ENCODE measurements around the gene HMCN2.

- TF ChIP-seq CTCF (conservative IDR thresholded peaks at IDR 0.05; ENCODE audit: low read length) = no peak
- TF ChIP-seq EZH2phosphoT487 (IDR thresholded peaks at IDR 0.05; ENCODE audit: borderline replicate concordance, low read depth, low read length) = no peak
Observed at GRCh38 chr9:130289711-130290241, 24.2 kb downstream of the HMCN2 start.

Measured in OCI-LY7 (cell line).